SK-N-SH treated with all-trans-retinoic acid at 6 μM for 48 hours (cell line): ENCODE data around the gene ALDH8A1.
"Not testable (repeated sequence)": the region's sequence is repeated elsewhere in the genome, so short reads cannot be mapped to it uniquely, and the experiment has no call there.

ENCODE experiments used
- ATAC-seq: fragments of 200-7000 bp; cut with Tn5 transposase; 3 replicates; pipeline ENCODE4 v1.9.1; 2020; ENCODE audit warnings: mild to moderate bottlenecking, moderate library complexity
- ARNTL ChIP-seq: fragments of 450-650 bp; formaldehyde crosslinking; IDR thresholded peaks from 2 replicates; pipeline ENCODE4 v1.5.0; 2020; ENCODE audit warnings: low read depth, mild to moderate bottlenecking, moderate library complexity, borderline replicate concordance
- BACH2 ChIP-seq: fragments of 250-450 bp; sonication (Bioruptor Pico); IDR thresholded peaks from 2 replicates; pipeline ENCODE4 v1.9.0; 2021; ENCODE audit warnings: mild to moderate bottlenecking, borderline replicate concordance
- CSDC2 ChIP-seq: fragments of 250-450 bp; sonication (Bioruptor Pico); IDR thresholded peaks from 2 replicates; pipeline ENCODE4 v1.5.0; 2020; ENCODE audit warnings: mild to moderate bottlenecking, moderate library complexity
- ESRRG ChIP-seq: fragments of 250-450 bp; sonication (Bioruptor Pico); IDR thresholded peaks from 2 replicates; pipeline ENCODE4 v1.6.1; 2021; ENCODE audit warnings: mild to moderate bottlenecking
- GLIS3 ChIP-seq: fragments of 250-450 bp; sonication (Bioruptor Pico); IDR thresholded peaks from 2 replicates; pipeline ENCODE4 v1.5.0; 2020; ENCODE audit warnings: mild to moderate bottlenecking, moderate library complexity
- ISL1 ChIP-seq: fragments of 250-450 bp; sonication (Bioruptor Pico); IDR thresholded peaks from 2 replicates; pipeline ENCODE4 v2.1.2; 2022; ENCODE audit warnings: mild to moderate bottlenecking, moderate library complexity
- OSR1 ChIP-seq: fragments of 250-450 bp; sonication (Bioruptor Pico); IDR thresholded peaks from 2 replicates; pipeline ENCODE4 v1.8.0; 2022; ENCODE audit warnings: moderate library complexity, mild to moderate bottlenecking, inconsistent platforms
- PPARA ChIP-seq: fragments of 250-450 bp; sonication (Bioruptor Pico); IDR thresholded peaks from 2 replicates; pipeline ENCODE4 v1.5.0; 2020; ENCODE audit warnings: mild to moderate bottlenecking, borderline replicate concordance
- RARB ChIP-seq: fragments of 250-450 bp; sonication (Bioruptor Pico); IDR thresholded peaks from 2 replicates; pipeline ENCODE4 v1.8.0; 2021; ENCODE audit warnings: mild to moderate bottlenecking, moderate library complexity
- SNAI2 ChIP-seq: fragments of 250-450 bp; sonication (Bioruptor Pico); IDR thresholded peaks from 2 replicates; pipeline ENCODE4 v1.5.0; 2020; ENCODE audit warnings: mild to moderate bottlenecking, moderate library complexity
- TCF4 ChIP-seq: fragments of 250-450 bp; sonication (Bioruptor Pico); IDR thresholded peaks from 2 replicates; pipeline ENCODE4 v1.8.0; 2021; ENCODE audit warnings: mild to moderate bottlenecking, moderate library complexity, borderline replicate concordance
- TOX ChIP-seq: fragments of 250-450 bp; sonication (Bioruptor Pico); IDR thresholded peaks from 2 replicates; pipeline ENCODE4 v1.8.0; 2021; ENCODE audit warnings: mild to moderate bottlenecking, moderate library complexity, borderline replicate concordance
- ZFP3 ChIP-seq: fragments of 250-450 bp; sonication (Bioruptor Pico); IDR thresholded peaks from 2 replicates; pipeline ENCODE4 v1.5.0; 2020; ENCODE audit warnings: mild to moderate bottlenecking, moderate library complexity
- ZFP30 ChIP-seq: fragments of 450-650 bp; formaldehyde crosslinking; IDR thresholded peaks from 2 replicates; pipeline ENCODE4 v1.5.0; 2022; ENCODE audit warnings: mild to moderate bottlenecking, moderate library complexity
- ZNF565 ChIP-seq: fragments of 450-650 bp; formaldehyde crosslinking; conservative IDR thresholded peaks from 2 replicates; pipeline ENCODE4 v1.5.0; 2020; ENCODE audit warnings: low read depth, mild to moderate bottlenecking, moderate library complexity
- ZNF70 ChIP-seq: fragments of 450-650 bp; formaldehyde crosslinking; IDR thresholded peaks from 2 replicates; pipeline ENCODE4 v1.5.0; 2020; ENCODE audit warnings: mild to moderate bottlenecking, moderate library complexity
- TF ChIP-seq, protein P1 (sequence below): fragments of 250-450 bp; sonication (Bioruptor Pico); IDR thresholded peaks from 2 replicates; pipeline ENCODE4 v1.5.1; 2021; ENCODE audit warnings: mild to moderate bottlenecking, moderate library complexity
- TF ChIP-seq, protein P2 (sequence below): fragments of 250-450 bp; sonication (Bioruptor Pico); IDR thresholded peaks from 2 replicates; pipeline ENCODE4 v1.5.1; 2020; ENCODE audit warnings: low read depth, mild to moderate bottlenecking, moderate library complexity
- TF ChIP-seq, protein P3 (sequence below): fragments of 250-450 bp; sonication (Bioruptor Pico); IDR thresholded peaks from 2 replicates; pipeline ENCODE4 v1.8.0; 2020; ENCODE audit warnings: mild to moderate bottlenecking, moderate library complexity, borderline replicate concordance
- TF ChIP-seq, protein P4 (sequence below): fragments of 250-450 bp; sonication (Bioruptor Pico); IDR thresholded peaks from 2 replicates; pipeline ENCODE4 v1.8.0; 2021; ENCODE audit warnings: low read depth, mild to moderate bottlenecking, moderate library complexity, borderline replicate concordance
- TF ChIP-seq, protein P5 (sequence below): fragments of 250-450 bp; sonication (Bioruptor Pico); IDR thresholded peaks from 2 replicates; pipeline ENCODE4 v1.5.0; 2020; ENCODE audit warnings: mild to moderate bottlenecking, moderate library complexity

ALDH8A1 gene

DNA sequence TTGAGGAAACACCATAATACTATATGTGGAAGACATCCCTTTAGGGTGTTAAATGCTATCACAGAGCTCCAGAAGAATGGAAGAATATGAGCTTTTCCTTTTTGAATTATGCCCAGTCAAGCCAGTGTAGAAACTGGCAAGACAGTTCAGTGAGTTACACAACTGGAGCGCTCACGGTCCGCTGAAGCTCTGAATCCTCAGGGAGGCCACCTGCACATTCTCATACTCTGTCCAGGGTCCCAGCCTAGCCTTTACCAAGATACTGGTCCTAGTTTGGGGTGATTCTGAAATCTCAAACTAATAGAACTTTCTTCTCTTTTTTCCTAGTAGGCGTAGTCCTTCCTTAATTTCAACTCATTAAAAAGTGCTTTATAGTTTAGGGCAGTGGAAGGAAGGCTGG lies 51.3 kb downstream of the ALDH8A1 start:
- ATAC-seq, result no peak

DNA sequence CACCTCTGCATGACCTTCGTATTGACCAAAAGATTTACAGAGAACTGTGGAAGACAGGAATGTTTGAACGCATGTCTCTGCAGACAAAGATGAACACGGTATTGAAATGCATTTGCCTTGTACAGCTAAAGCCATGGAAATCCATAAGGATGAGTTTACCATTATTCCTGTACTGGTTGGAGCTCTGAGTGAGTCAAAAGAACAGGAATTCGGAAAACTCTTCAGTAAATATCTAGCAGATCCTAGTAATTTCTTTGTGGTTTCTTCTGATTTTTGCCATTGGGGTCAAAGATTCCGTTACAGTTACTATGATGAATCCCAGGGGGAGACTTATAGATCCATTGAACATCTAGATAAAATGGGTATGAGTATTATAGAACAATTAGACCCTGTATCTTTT lies 51.7 kb downstream of the ALDH8A1 start:
- not testable (repeated sequence) for ATAC-seq

More for the DNA sequence above, 51.3 kb downstream of the ALDH8A1 start:
- TF ChIP-seq SNAI2 (CRISPR knock-in tag), result no peak
- no peak for TF ChIP-seq RARB (CRISPR knock-in tag)
- no peak for TF ChIP-seq GLIS3 (CRISPR knock-in tag)
- no peak for TF ChIP-seq CSDC2 (CRISPR knock-in tag)
- no peak for TF ChIP-seq PPARA (CRISPR knock-in tag)
- TF ChIP-seq, protein P1, sequence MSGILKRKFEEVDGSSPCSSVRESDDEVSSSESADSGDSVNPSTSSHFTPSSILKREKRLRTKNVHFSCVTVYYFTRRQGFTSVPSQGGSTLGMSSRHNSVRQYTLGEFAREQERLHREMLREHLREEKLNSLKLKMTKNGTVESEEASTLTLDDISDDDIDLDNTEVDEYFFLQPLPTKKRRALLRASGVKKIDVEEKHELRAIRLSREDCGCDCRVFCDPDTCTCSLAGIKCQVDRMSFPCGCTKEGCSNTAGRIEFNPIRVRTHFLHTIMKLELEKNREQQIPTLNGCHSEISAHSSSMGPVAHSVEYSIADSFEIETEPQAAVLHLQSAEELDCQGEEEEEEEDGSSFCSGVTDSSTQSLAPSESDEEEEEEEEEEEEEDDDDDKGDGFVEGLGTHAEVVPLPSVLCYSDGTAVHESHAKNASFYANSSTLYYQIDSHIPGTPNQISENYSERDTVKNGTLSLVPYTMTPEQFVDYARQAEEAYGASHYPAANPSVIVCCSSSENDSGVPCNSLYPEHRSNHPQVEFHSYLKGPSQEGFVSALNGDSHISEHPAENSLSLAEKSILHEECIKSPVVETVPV, result no peak
- TF ChIP-seq, protein P2, sequence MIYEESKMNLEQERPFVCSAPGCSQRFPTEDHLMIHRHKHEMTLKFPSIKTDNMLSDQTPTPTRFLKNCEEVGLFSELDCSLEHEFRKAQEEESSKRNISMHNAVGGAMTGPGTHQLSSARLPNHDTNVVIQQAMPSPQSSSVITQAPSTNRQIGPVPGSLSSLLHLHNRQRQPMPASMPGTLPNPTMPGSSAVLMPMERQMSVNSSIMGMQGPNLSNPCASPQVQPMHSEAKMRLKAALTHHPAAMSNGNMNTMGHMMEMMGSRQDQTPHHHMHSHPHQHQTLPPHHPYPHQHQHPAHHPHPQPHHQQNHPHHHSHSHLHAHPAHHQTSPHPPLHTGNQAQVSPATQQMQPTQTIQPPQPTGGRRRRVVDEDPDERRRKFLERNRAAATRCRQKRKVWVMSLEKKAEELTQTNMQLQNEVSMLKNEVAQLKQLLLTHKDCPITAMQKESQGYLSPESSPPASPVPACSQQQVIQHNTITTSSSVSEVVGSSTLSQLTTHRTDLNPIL (CRISPR knock-in tag), result no peak

DNA sequence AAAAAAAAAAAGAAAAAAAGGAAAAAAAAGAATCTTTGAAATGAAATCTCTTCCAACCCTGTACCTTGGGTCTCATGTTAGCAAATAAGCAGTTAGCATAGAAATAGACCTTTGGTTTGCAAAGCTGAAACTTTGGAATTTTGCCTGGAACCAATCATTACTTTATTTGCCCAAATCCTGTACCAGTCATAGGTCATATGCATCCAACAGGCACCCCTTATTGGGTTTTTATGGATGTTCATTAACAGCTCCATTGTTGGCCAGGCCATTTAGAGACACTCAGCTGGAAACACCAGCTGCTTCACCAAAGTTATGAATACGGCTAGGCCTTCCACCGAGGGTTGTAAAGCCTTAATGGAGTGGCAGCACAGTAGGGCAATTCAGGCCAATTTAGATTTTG lies 53.0 kb downstream of the ALDH8A1 start:
- no peak for TF ChIP-seq TOX
- TF ChIP-seq ISL1 (CRISPR knock-in tag), result no peak
- TF ChIP-seq, protein P1, result no peak
- TF ChIP-seq ESRRG, result no peak
- TF ChIP-seq, protein P2 (CRISPR knock-in tag), result no peak
- no peak for TF ChIP-seq ARNTL
- TF ChIP-seq, protein P3, sequence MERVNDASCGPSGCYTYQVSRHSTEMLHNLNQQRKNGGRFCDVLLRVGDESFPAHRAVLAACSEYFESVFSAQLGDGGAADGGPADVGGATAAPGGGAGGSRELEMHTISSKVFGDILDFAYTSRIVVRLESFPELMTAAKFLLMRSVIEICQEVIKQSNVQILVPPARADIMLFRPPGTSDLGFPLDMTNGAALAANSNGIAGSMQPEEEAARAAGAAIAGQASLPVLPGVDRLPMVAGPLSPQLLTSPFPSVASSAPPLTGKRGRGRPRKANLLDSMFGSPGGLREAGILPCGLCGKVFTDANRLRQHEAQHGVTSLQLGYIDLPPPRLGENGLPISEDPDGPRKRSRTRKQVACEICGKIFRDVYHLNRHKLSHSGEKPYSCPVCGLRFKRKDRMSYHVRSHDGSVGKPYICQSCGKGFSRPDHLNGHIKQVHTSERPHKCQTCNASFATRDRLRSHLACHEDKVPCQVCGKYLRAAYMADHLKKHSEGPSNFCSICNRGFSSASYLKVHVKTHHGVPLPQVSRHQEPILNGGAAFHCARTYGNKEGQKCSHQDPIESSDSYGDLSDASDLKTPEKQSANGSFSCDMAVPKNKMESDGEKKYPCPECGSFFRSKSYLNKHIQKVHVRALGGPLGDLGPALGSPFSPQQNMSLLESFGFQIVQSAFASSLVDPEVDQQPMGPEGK (CRISPR knock-in tag), result no peak
- TF ChIP-seq ZFP3 (CRISPR knock-in tag), result no peak
- no peak for TF ChIP-seq ZNF565
- TF ChIP-seq ZNF70 (CRISPR knock-in tag), result no peak
- ATAC-seq, result no peak

DNA sequence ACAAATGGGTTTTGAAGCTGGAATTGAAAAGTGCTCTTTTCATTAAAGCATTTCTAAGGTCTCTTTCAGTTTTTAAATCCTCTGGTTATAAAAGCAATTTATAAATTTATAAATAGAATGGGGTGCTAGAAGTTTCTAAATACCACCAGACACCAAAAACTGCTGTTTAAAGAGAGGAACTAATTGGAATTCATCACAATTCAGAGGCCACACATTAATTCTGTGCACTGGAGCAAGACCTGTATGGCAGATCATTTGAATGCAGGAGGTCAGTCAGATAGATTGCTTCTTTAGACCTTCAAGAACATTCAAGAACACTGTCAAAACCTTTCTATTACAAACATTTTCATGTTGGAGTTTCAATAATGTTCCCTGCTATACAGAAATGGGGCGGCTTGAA lies 55.1 kb downstream of the ALDH8A1 start:
- ATAC-seq, result no peak
- TF ChIP-seq TOX (no peak), ZFP30 (CRISPR knock-in tag) (no peak), SNAI2 (CRISPR knock-in tag) (no peak), BACH2 (CRISPR knock-in tag) (no peak), ZFP3 (CRISPR knock-in tag) (no peak), RARB (CRISPR knock-in tag) (no peak), TCF4 (no peak), GLIS3 (CRISPR knock-in tag) (no peak), CSDC2 (CRISPR knock-in tag) (no peak), ISL1 (CRISPR knock-in tag) (no peak), OSR1 (CRISPR knock-in tag) (no peak)
- TF ChIP-seq, protein P3 (CRISPR knock-in tag), result no peak
- TF ChIP-seq, protein P2 (CRISPR knock-in tag), result no peak
- TF ChIP-seq, protein P4, sequence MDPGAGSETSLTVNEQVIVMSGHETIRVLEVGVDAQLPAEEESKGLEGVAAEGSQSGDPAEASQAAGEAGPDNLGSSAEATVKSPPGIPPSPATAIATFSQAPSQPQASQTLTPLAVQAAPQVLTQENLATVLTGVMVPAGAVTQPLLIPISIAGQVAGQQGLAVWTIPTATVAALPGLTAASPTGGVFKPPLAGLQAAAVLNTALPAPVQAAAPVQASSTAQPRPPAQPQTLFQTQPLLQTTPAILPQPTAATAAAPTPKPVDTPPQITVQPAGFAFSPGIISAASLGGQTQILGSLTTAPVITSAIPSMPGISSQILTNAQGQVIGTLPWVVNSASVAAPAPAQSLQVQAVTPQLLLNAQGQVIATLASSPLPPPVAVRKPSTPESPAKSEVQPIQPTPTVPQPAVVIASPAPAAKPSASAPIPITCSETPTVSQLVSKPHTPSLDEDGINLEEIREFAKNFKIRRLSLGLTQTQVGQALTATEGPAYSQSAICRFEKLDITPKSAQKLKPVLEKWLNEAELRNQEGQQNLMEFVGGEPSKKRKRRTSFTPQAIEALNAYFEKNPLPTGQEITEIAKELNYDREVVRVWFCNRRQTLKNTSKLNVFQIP (CRISPR knock-in tag), result no peak
- TF ChIP-seq, protein P5, sequence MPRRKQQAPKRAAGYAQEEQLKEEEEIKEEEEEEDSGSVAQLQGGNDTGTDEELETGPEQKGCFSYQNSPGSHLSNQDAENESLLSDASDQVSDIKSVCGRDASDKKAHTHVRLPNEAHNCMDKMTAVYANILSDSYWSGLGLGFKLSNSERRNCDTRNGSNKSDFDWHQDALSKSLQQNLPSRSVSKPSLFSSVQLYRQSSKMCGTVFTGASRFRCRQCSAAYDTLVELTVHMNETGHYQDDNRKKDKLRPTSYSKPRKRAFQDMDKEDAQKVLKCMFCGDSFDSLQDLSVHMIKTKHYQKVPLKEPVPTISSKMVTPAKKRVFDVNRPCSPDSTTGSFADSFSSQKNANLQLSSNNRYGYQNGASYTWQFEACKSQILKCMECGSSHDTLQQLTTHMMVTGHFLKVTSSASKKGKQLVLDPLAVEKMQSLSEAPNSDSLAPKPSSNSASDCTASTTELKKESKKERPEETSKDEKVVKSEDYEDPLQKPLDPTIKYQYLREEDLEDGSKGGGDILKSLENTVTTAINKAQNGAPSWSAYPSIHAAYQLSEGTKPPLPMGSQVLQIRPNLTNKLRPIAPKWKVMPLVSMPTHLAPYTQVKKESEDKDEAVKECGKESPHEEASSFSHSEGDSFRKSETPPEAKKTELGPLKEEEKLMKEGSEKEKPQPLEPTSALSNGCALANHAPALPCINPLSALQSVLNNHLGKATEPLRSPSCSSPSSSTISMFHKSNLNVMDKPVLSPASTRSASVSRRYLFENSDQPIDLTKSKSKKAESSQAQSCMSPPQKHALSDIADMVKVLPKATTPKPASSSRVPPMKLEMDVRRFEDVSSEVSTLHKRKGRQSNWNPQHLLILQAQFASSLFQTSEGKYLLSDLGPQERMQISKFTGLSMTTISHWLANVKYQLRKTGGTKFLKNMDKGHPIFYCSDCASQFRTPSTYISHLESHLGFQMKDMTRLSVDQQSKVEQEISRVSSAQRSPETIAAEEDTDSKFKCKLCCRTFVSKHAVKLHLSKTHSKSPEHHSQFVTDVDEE (CRISPR knock-in tag), result no peak
